KG1 (cell line): ENCODE data around the gene CTDP1.

Source experiments
- DNase-seq: peaks from one replicate; lab custom pipeline; 2025; lab: John Stamatoyannopoulos, UW

CTDP1 gene

DNA sequence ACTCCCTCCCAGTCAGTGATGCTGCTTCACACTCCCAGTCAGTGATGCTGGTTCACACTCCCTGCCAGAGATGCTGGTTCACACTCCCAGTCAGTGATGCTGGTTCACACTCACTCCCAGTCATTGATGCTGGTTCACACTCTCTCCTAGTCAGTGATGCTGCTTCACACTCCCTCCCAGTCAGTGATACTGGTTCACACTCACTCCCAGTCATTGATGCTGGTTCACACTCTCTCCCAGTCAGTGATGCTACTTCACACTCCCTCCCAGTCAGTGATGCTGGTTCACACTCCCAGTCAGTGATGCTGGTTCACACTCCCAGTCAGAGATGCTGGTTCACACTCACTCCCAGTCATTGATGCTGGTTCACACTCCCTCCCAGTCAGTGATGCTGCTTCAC lies 83.8 kb downstream of the CTDP1 start:
- no peak for DNase-seq

- DNase-seq = no peak
These were observed 84.5 kb downstream of the CTDP1 start for GRCh38 chr18:79764131-79764530.

GRCh38 chr18:79765491-79766245 lies 86.1 kb downstream of the CTDP1 start:
- DNase-seq = no peak

GRCh38 chr18:79766308-79766707 lies 86.7 kb downstream of the CTDP1 start:
- DNase-seq = no peak

DNA sequence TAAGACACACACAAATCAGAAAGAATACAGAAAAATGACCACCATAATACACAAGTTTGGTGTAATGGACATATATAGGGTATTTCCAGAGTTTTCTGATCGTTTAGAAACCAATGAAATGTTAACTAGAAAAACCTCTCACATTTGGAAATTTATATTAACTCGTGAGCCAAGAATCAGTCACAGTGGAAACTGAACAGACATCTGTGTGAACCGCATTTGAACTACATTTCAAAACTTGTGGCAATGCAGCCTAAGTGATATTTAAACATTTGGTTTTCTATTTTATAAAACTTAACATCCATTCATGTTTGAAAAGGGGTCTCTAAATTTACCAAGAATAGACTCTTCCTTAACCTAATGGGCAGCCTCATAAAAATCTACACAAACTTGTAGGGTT lies 89.1 kb downstream of the CTDP1 start:
- no peak for DNase-seq

GRCh38 chr18:79769698-79770500 lies 90.3 kb downstream of the CTDP1 start:
- no peak for DNase-seq

GRCh38 chr18:79770501-79770815 lies 90.9 kb downstream of the CTDP1 start:
- DNase-seq = no peak

- no peak for DNase-seq
These were observed 91.2 kb downstream of the CTDP1 start for GRCh38 chr18:79770826-79771225.

DNA sequence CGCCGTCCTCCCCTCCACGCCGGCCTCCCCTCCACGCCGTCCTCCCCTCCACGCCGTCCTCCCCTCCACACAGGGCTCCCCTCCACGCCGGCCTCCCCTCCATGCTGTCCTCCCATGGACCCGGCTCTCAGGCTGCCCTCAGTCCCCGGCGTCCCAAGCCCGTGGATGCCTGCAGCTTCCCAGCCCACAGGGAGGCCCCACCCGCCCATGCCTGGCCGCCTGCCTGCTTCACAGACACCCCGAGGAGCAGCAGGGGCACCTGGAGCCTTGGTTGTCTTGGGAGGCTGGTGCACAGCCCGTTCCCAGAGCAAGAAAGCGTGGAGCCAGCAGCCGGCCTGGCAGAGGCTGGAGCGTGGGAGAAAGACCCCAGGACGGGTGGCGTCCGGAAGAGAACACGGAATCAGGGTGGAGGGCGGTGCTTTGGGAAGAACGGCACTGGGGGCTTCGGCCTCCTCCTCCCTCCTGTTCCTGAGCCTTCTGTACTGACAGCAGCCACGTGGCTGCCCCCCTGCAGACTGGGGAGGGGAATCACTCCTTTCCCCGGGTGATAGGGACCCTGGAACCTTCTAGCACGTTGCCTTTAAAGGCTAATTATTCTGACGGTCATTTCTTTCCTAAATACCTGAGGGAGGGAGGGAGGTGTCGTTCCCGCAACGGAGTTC lies 92.0 kb downstream of the CTDP1 start:
- DNase-seq = no peak

- no peak for DNase-seq
These were observed 92.7 kb downstream of the CTDP1 start for GRCh38 chr18:79772108-79772864.

GRCh38 chr18:79772865-79773696 lies 93.5 kb downstream of the CTDP1 start:
- DNase-seq = no peak

GRCh38 chr18:79774111-79774510 lies 94.5 kb downstream of the CTDP1 start:
- no peak for DNase-seq

GRCh38 chr18:79775441-79776221 lies 96.0 kb downstream of the CTDP1 start:
- no peak for DNase-seq

- no peak for DNase-seq
These were observed 97.1 kb downstream of the CTDP1 start for GRCh38 chr18:79776674-79777073.

DNA sequence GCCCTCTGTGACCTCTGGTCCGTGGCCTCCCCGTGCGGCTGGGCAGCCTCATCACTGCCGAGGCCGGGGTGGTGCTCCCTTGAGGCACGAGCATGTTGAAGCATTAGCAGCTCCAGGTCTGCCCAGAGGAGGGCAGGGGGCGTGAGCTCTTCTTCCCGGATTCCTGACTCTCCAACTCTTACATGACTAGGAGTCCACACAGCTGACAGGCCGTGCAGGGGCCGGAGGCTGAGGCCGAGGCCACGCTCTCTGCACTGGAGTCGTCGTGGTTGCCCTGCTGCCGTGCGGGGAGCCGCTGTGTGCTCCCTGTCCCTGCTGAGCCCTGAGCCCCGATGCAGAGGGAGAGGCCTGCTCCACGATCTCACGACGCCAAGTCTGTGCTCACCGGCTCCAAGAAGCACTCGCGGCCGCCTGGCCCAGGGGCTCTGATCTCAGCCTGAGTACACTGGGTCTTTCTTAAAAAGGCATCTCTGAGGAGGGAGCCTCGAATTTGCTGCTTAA lies 98.7 kb downstream of the CTDP1 start:
- no peak for DNase-seq

GRCh38 chr18:79779021-79779699 lies 99.6 kb downstream of the CTDP1 start:
- no peak for DNase-seq

DNA sequence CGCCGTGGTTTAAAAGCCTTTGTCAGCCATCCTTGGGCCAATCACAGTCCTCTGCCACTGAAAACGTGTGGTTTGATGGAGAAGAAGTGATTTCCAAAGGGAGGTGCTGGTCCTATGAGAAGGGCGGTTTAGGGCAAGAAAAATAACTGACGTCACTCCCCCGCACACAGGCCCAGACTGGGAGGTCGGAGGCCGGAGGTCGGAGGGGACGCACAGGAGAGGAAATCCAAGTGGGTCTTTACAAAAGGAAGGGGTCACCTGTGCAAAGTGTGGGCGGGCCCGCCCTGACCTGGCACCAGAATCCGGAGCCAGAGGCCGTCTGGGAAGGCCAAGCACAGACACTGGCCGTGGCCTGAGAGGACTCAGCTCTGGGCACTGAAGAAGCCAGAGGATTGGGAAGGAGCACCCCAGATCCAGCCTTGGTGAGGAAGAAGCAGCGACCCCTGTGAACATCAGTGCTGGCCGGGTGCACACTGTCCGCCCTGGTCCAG lies 100.1 kb downstream of the CTDP1 start:
- no peak for DNase-seq

DNA sequence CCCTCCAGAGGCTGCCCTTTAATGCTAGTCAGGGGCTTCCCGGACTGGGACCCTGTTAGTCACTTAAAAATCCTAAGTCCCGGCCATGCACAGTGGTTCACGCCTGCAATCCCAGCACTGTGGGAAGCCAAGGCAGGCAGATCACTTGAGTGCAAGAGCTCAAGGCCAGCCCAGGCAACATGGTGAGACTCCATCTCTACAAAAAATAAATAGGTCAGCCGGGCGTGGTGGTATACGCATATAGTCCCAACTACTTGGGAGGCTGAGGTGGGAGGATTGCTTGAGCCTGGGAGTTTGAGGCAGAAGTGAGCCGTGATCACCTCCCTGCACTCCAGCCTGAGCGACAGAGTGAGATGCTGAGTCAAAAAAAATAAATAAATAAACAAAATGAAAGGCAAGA lies 100.9 kb downstream of the CTDP1 start:
- DNase-seq = no peak

DNA sequence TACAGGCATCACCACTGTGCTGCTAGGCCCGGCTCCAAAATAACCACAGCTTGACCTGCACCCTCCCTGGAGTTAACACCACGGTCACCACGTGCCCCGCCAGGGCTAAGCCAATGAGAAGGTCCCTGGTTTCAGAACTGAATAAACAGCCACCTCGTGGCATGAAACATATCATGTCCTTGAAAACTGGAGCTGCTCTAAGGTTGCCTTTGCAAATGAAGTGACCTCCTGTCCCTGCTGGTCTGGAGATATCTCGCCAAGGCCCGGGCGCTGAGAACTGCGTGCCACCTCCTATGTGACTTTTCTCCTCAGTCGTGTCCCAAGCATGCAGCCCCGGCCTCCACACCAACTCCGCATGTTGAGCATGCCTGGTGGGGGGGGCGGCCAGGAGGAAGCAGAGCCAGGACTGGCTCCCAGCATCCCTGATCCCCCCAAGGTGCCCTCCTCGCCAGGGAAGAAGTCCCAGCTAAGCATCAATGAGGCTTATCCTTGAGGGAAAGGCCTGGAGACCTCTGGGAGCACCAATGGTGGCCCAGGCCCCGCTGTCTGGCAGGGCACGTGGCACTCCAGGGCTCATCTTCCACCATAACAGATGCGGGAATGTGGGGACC lies 101.8 kb downstream of the CTDP1 start:
- no peak for DNase-seq
